NOMO-1 treated with DMSO at 0.1 percent for 48 hours (cell line): ENCODE measurements around the gene EDDM3A.
"Not testable (repeated sequence)": the region's sequence is repeated elsewhere in the genome, so short reads cannot be mapped to it uniquely, and the experiment has no call there.

Experiments used
- DNase-seq: peaks from one replicate; lab custom pipeline; 2025; ENCODE audit not compliant: unreplicated experiment; lab: John Stamatoyannopoulos, UW

Gene EDDM3A

GRCh38 chr14:20732979-20733635, 12.6 kb upstream of the EDDM3A start:
- no peak for DNase-seq

DNA sequence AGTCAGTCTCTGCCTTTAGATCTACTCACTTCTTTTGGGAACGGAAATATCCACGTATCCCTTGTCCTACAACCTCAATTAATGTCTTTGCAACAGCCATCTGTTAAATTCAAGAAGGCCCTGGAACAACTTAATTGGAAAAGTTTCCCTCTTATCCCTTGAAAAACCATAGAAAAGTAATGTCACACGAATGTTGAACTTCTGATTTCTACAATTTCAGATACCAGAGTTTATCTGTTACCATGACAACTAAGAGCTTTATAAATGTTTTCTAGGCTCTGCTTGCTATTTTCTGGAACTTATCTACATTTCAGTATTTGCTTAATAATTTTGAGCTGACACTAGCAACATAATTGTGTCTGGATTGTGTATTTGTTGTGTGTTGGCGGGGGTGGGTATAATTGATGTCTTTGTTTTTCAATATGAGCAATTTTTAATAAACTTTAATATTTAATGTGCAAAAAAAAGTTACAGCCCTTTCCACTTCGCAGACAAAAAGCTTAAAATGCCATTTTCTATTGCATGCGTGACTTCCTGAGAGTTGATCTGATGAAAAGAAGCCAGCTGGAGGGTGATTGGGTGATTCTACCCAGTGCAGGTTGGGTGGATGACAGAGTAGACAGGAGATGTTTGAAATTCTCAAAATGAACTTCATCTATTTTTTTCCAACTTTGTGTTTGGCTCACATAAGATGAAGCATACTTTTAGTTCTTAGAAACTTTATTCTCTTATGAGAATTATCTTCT, 11.8 kb upstream of the EDDM3A start:
- DNase-seq: no peak

DNA sequence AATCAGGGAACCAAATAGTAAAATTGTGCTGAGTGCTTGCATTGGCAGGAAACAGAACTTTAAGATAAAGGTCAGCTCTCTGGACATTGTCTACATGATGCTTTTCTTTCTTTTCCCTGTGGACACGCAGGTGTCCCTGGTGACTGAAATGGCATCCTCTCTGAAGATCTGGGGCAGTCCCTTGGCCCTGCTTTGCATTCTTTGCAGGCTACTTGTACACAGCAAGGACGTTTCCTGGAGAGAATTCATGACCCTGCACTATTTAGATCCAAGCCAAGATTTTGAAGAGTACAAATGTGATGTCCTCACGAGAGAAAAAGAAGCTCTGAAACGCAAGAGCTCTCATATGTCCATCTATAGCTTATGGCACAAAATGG, 11.3 kb upstream of the EDDM3A start:
- DNase-seq: no peak

DNA sequence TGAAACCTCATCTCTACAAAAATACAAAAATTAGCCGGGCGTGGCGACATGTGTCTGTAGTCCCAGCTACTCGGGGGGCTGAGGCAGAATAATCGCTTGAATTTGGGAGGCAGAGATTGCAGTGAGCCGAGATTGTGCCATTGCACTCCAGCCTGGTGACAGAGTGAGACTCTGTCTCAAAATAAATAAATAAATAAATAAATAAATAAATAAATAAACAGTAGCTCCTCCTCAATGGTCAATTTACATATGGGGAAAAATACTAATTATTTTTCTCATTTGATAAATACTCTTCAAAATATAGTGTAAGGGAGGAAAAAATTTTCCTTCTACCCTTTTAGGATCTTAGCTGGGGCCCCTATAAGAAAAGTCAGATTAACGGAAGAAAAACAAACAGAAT, 7.4 kb upstream of the EDDM3A start:
- DNase-seq: not testable (repeated sequence)

DNA sequence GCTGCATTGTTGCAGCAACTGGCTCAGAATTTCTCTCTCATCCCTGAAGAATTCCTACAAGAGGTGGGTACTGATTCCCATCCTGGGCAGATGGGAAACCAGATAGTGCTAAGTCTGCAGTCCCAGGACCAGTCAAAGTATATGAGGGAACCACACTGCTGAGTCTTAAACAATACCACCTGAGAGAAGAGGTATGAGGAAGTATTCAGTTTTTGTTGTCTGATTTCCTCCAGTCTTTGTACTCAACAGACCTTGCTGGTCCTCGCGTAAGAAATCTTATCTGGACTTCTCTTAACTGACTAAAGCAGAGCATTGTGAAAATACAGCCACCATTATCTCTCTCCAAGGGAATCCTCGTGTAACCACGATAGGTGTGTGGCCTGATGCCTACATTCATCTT, 3.6 kb upstream of the EDDM3A start:
- DNase-seq: no peak

GRCh38 chr14:20743556-20743955, 2.1 kb upstream of the EDDM3A start:
- no peak for DNase-seq

GRCh38 chr14:20746566-20746965, 879 bp downstream of the EDDM3A start:
- DNase-seq: no peak

DNA sequence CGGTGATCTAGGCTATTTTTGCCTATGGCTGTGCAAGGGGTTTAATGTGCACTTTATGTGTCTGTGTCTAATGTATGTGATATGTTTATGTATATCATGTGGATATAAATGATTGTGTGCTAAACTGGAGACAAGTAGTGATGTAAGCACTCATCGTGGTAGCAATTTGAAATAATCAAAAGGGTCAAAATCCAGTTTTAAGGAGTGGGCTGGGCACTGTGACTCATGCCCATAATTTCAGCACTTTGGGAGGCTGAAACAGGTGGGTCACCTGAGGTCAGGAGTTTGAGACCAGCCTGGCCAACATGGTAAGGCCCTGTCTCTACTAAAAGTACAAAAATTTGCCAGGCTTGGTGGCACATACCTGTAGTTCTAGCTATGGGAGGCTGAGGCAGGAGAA, 2.8 kb downstream of the EDDM3A start:
- no peak for DNase-seq

GRCh38 chr14:20750194-20750593, 4.5 kb downstream of the EDDM3A start:
- DNase-seq: no peak

- no peak for DNase-seq
These were observed 6.4 kb downstream of the EDDM3A start for GRCh38 chr14:20751963-20752562.

GRCh38 chr14:20754308-20754707, 8.6 kb downstream of the EDDM3A start:
- DNase-seq: no peak

- DNase-seq: no peak
These were observed 9.3 kb downstream of the EDDM3A start for GRCh38 chr14:20755037-20755436.

DNA sequence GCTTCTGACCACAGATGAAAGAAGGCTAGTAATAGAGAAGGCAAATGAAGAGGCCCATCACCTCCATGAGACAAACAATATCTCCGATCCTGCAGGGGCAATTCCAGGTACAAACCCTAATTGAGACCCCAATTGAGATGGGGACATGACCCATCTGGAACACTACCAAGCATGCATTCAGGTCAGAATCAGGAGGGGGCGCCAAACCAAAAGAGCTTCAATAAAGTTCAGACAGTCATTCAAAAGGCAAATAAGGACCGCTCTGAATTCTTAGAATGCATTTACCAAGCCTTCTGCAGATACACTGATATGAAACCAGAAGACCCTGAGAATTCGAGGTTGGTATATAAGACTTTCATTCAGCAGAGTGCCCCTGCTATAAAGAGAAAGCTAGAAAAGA, 12.3 kb downstream of the EDDM3A start:
- DNase-seq: peak; percentile 71

GRCh38 chr14:20759465-20759864, 13.8 kb downstream of the EDDM3A start:
- not testable (repeated sequence) for DNase-seq

DNA sequence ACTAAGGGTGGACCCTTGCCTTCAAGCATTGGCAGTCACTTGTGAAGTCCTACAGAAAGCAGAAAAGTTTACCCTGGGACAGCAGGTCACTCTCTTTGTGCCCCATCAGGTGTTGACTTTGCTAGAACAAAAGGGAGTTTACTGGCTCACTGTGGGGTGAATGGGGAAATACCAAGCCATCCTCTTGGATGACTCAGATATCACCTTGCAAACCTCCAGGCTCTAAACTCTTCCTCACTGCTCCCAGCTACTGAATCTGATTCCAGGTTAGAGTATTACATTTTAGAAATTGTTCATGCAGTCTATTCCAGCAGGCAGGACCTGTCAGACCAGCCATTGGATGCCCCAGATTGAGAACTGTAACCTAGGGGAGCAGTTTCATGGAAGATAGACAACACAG, 15.3 kb downstream of the EDDM3A start:
- DNase-seq: no peak

GRCh38 chr14:20768593-20768892, 22.9 kb downstream of the EDDM3A start:
- no peak for DNase-seq

DNA sequence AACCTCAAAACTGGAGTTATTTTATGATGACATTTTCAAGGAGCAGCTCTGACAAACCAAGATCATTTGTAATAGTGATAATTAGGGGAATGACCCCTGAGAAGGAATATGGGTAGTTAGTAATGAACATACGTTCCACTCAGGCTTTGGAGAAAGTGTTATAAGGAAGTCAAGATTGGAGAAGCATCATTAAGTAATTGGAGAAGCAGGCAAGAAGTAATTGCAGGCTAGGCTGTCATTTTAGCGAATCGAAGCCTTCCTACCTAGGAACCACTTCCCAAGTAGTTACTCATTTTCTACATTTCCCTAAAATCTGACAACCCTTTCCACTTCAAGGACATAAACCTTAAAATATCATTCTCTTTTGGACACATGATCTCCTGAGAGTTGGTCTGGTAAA, 23.7 kb downstream of the EDDM3A start:
- peak; percentile 37 for DNase-seq

DNA sequence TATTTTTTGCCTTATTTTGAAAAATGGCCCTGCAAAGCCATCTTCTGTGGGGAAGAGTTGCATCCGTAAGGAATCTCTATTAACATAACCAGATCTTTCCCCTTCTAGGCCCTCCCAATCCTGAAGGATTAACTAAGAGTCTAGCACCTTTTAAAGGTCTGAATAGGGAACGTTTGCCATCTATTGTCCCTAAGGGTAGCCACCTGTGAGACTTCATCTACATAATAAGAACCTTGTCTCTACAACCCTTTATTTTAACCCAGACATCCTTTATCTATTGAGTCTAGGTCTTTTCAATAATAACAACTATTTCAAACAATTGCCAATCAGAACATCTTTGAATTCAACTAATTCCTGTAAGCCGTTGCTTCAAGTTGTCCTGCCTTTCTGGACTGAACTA, 27.0 kb downstream of the EDDM3A start:
- DNase-seq: no peak

DNA sequence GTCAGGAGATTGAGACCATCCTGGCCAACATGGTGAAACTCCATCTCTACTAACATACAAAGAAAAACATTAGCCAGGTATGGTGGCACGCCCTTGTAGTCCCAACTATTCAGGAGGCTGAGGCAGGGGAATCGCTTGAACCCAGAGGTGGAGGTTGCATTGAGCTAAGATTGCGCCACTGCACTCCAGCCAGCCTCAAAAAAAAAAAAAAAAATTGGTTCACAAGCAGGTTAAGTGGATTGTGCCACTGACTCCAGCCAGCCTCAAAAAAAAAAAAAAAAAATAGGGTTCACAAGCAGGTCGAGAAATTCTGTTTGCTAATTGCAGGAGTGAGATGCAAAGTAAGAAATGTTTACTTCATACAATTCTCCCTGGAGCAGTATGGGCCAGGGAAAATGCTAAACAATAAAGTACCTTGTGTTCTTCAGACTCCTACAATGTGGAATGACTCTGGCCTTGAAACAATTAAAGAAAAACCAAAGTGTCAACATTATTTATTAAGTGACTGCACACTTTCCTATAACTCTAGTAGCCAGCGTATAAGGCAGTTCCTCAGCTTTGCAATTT, 28.7 kb downstream of the EDDM3A start:
- DNase-seq: no peak

GRCh38 chr14:20775043-20775442, 29.4 kb downstream of the EDDM3A start:
- no peak for DNase-seq

DNA sequence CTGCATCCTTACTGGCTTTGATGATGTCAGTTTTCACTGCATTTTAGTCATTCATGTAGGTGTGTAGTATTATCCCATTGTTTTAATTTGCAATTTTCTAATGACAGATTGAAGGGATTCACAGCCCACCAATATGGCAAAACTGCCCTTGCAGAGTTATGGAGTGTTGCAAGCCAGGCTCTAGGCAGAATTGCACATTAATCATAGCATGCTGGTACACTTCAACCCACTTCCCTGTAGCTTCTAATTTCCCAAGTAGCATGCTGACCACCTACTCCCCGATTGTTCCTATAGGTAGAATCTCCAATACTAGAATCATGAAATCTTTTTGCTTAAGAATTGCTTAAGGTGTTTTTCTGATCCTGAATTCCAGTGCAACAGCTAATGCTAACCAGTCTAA, 30.2 kb downstream of the EDDM3A start:
- peak; percentile 73 for DNase-seq

GRCh38 chr14:20781803-20782202, 36.1 kb downstream of the EDDM3A start:
- DNase-seq: peak; percentile 14
